Measurements from ENCODE around the gene TRAPPC12.

TRAPPC12 gene

GRCh38 chr2:3377612-3378432 lies 1.7 kb upstream of the TRAPPC12 start, which contains the start of gene EIPR1:
EIPR1 (minus strand) TSS chr2:3377818; CDS start chr2:3377689, 129 bp downstream.
- peak within 1 kb of the TSS; percentile 54 for H3K9ac ChIP-seq (ENCODE audit: low read length)
- H3K27ac ChIP-seq (ENCODE audit: low read depth, low read length), result peak within 1 kb of the TSS; percentile 94
- H3K36me3 ChIP-seq (ENCODE audit: control insufficient read depth, insufficient read depth, low read length), result no peaks in the 10 kb centered on the region
- H3K4me1 ChIP-seq (ENCODE audit: control insufficient read depth, insufficient read depth, low read length), result peaks cover 12% of the 10 kb centered on the region
- H3K27me3 ChIP-seq (ENCODE audit: control insufficient read depth, insufficient read depth, low read length), result no peaks in the 10 kb centered on the region
- peak within 1 kb of the TSS; percentile 97 for H3K4me3 ChIP-seq (ENCODE audit: low read length)

- H3K36me3 ChIP-seq (ENCODE audit: control insufficient read depth, insufficient read depth, low read length), result no peaks in the 10 kb centered on the region
- peak overlapping the region; percentile 91 for H3K27ac ChIP-seq (ENCODE audit: low read depth, low read length)
- peak overlapping the region; percentile 93 for H3K4me3 ChIP-seq (ENCODE audit: low read length)
- no peaks in the 10 kb centered on the region for H3K27me3 ChIP-seq (ENCODE audit: control insufficient read depth, insufficient read depth, low read length)
- H3K4me1 ChIP-seq (ENCODE audit: control insufficient read depth, insufficient read depth, low read length), result peaks cover 12% of the 10 kb centered on the region
- no peak overlapping the region for H3K9ac ChIP-seq (ENCODE audit: low read length)
These were observed 201 bp upstream of the TRAPPC12 start for GRCh38 chr2:3379339-3379646.

GRCh38 chr2:3386448-3386958 lies 7.0 kb downstream of the TRAPPC12 start:
- Histone ChIP-seq H3K9ac (ENCODE audit: low read length) (no peak overlapping the region), H3K36me3 (ENCODE audit: control insufficient read depth, insufficient read depth, low read length) (peaks cover 10% of the 10 kb centered on the region), H3K4me3 (ENCODE audit: low read length) (no peak overlapping the region), H3K27me3 (ENCODE audit: control insufficient read depth, insufficient read depth, low read length) (no peaks in the 10 kb centered on the region), H3K27ac (ENCODE audit: low read depth, low read length) (no peak overlapping the region), H3K4me1 (ENCODE audit: control insufficient read depth, insufficient read depth, low read length) (no peaks in the 10 kb centered on the region)

- peaks cover 12% of the 10 kb centered on the region for H3K36me3 ChIP-seq (ENCODE audit: control insufficient read depth, insufficient read depth, low read length)
- no peaks in the 10 kb centered on the region for H3K4me1 ChIP-seq (ENCODE audit: control insufficient read depth, insufficient read depth, low read length)
- H3K27ac ChIP-seq (ENCODE audit: low read depth, low read length), result no peak overlapping the region
- H3K9ac ChIP-seq (ENCODE audit: low read length), result no peak overlapping the region
- no peaks in the 10 kb centered on the region for H3K27me3 ChIP-seq (ENCODE audit: control insufficient read depth, insufficient read depth, low read length)
- no peak overlapping the region for H3K4me3 ChIP-seq (ENCODE audit: low read length)
These were observed 7.5 kb downstream of the TRAPPC12 start for GRCh38 chr2:3387011-3387410.

GRCh38 chr2:3387644-3388411 lies 8.3 kb downstream of the TRAPPC12 start:
- Histone ChIP-seq H3K4me1 (ENCODE audit: control insufficient read depth, insufficient read depth, low read length) (no peaks in the 10 kb centered on the region), H3K27ac (ENCODE audit: low read depth, low read length) (no peak overlapping the region), H3K36me3 (ENCODE audit: control insufficient read depth, insufficient read depth, low read length) (peaks cover 12% of the 10 kb centered on the region), H3K27me3 (ENCODE audit: control insufficient read depth, insufficient read depth, low read length) (no peaks in the 10 kb centered on the region), H3K9ac (ENCODE audit: low read length) (no peak overlapping the region), H3K4me3 (ENCODE audit: low read length) (no peak overlapping the region)

- Histone ChIP-seq H3K9ac (ENCODE audit: low read length) (no peak overlapping the region), H3K27ac (ENCODE audit: low read depth, low read length) (no peak overlapping the region), H3K4me3 (ENCODE audit: low read length) (no peak overlapping the region), H3K36me3 (ENCODE audit: control insufficient read depth, insufficient read depth, low read length) (peaks cover 12% of the 10 kb centered on the region), H3K27me3 (ENCODE audit: control insufficient read depth, insufficient read depth, low read length) (no peaks in the 10 kb centered on the region), H3K4me1 (ENCODE audit: control insufficient read depth, insufficient read depth, low read length) (no peaks in the 10 kb centered on the region)
These were observed 8.9 kb downstream of the TRAPPC12 start for GRCh38 chr2:3388412-3388738.

- Histone ChIP-seq H3K27ac (ENCODE audit: low read depth, low read length) (no peak overlapping the region), H3K9ac (ENCODE audit: low read length) (no peak overlapping the region), H3K4me3 (ENCODE audit: low read length) (no peak overlapping the region), H3K4me1 (ENCODE audit: control insufficient read depth, insufficient read depth, low read length) (no peaks in the 10 kb centered on the region), H3K36me3 (ENCODE audit: control insufficient read depth, insufficient read depth, low read length) (peaks cover 15% of the 10 kb centered on the region), H3K27me3 (ENCODE audit: control insufficient read depth, insufficient read depth, low read length) (no peaks in the 10 kb centered on the region)
These were observed 9.7 kb downstream of the TRAPPC12 start for GRCh38 chr2:3389193-3389592.

GRCh38 chr2:3390041-3390440 lies 10.5 kb downstream of the TRAPPC12 start:
- no peak overlapping the region for H3K9ac ChIP-seq (ENCODE audit: low read length)
- H3K36me3 ChIP-seq (ENCODE audit: control insufficient read depth, insufficient read depth, low read length), result peaks cover 15% of the 10 kb centered on the region
- H3K27ac ChIP-seq (ENCODE audit: low read depth, low read length), result no peak overlapping the region

GRCh38 chr2:3392216-3392615 lies 12.7 kb downstream of the TRAPPC12 start:
- H3K9ac ChIP-seq (ENCODE audit: low read length), result no peak overlapping the region
- H3K4me3 ChIP-seq (ENCODE audit: low read length), result no peak overlapping the region
- peaks cover 15% of the 10 kb centered on the region for H3K36me3 ChIP-seq (ENCODE audit: control insufficient read depth, insufficient read depth, low read length)
- no peak overlapping the region for H3K27ac ChIP-seq (ENCODE audit: low read depth, low read length)
- no peaks in the 10 kb centered on the region for H3K4me1 ChIP-seq (ENCODE audit: control insufficient read depth, insufficient read depth, low read length)
- H3K27me3 ChIP-seq (ENCODE audit: control insufficient read depth, insufficient read depth, low read length), result no peaks in the 10 kb centered on the region

More at GRCh38 chr2:3390041-3390440, 10.5 kb downstream of the TRAPPC12 start:
- no peaks in the 10 kb centered on the region for H3K4me1 ChIP-seq (ENCODE audit: control insufficient read depth, insufficient read depth, low read length)
- H3K4me3 ChIP-seq (ENCODE audit: low read length), result no peak overlapping the region
- no peaks in the 10 kb centered on the region for H3K27me3 ChIP-seq (ENCODE audit: control insufficient read depth, insufficient read depth, low read length)

- H3K27me3 ChIP-seq (ENCODE audit: control insufficient read depth, insufficient read depth, low read length), result no peaks in the 10 kb centered on the region
- no peak overlapping the region for H3K27ac ChIP-seq (ENCODE audit: low read depth, low read length)
- H3K9ac ChIP-seq (ENCODE audit: low read length), result no peak overlapping the region
- no peak overlapping the region for H3K4me3 ChIP-seq (ENCODE audit: low read length)
- H3K36me3 ChIP-seq (ENCODE audit: control insufficient read depth, insufficient read depth, low read length), result peaks cover 3% of the 10 kb centered on the region
- no peaks in the 10 kb centered on the region for H3K4me1 ChIP-seq (ENCODE audit: control insufficient read depth, insufficient read depth, low read length)
These were observed 17.5 kb downstream of the TRAPPC12 start for GRCh38 chr2:3396920-3397559.

GRCh38 chr2:3398857-3399256 lies 19.4 kb downstream of the TRAPPC12 start:
- H3K27ac ChIP-seq (ENCODE audit: low read depth, low read length), result no peak overlapping the region
- H3K36me3 ChIP-seq (ENCODE audit: control insufficient read depth, insufficient read depth, low read length), result peaks cover 6% of the 10 kb centered on the region
- H3K27me3 ChIP-seq (ENCODE audit: control insufficient read depth, insufficient read depth, low read length), result no peaks in the 10 kb centered on the region
- no peak overlapping the region for H3K9ac ChIP-seq (ENCODE audit: low read length)
- H3K4me3 ChIP-seq (ENCODE audit: low read length), result no peak overlapping the region
- no peaks in the 10 kb centered on the region for H3K4me1 ChIP-seq (ENCODE audit: control insufficient read depth, insufficient read depth, low read length)

GRCh38 chr2:3399381-3399780 lies 19.9 kb downstream of the TRAPPC12 start:
- Histone ChIP-seq H3K4me1 (ENCODE audit: control insufficient read depth, insufficient read depth, low read length) (no peaks in the 10 kb centered on the region), H3K27me3 (ENCODE audit: control insufficient read depth, insufficient read depth, low read length) (no peaks in the 10 kb centered on the region), H3K27ac (ENCODE audit: low read depth, low read length) (no peak overlapping the region), H3K4me3 (ENCODE audit: low read length) (no peak overlapping the region), H3K36me3 (ENCODE audit: control insufficient read depth, insufficient read depth, low read length) (peaks cover 4% of the 10 kb centered on the region), H3K9ac (ENCODE audit: low read length) (no peak overlapping the region)
